ENCODE results near the gene SLC15A4.

SLC15A4 gene

DNA sequence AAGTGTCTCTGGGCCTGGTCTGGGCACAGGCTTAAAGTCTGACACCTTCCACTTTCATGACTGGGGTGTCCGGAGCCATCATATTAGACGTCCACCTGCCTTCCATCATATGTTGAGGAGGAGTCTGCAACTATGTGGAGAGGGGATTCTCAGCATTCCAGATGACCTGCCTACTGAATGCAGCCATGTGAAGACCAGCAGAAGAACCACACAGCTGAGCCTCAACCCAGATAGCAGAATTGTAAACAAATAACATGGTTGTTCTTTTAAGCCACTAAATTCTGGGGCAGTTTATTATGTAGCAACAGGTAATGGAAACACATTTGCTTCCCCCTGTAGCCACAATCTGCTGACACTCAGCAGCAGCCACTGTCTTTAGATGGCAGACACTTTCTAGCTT is 4.0 kb upstream of the SLC15A4 start:
- H3K4me3 ChIP-seq (ENCODE audit: low read depth, low read length), result no peak overlapping the region
- TF ChIP-seq, protein P1, sequence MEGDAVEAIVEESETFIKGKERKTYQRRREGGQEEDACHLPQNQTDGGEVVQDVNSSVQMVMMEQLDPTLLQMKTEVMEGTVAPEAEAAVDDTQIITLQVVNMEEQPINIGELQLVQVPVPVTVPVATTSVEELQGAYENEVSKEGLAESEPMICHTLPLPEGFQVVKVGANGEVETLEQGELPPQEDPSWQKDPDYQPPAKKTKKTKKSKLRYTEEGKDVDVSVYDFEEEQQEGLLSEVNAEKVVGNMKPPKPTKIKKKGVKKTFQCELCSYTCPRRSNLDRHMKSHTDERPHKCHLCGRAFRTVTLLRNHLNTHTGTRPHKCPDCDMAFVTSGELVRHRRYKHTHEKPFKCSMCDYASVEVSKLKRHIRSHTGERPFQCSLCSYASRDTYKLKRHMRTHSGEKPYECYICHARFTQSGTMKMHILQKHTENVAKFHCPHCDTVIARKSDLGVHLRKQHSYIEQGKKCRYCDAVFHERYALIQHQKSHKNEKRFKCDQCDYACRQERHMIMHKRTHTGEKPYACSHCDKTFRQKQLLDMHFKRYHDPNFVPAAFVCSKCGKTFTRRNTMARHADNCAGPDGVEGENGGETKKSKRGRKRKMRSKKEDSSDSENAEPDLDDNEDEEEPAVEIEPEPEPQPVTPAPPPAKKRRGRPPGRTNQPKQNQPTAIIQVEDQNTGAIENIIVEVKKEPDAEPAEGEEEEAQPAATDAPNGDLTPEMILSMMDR (IDR thresholded peaks at IDR 0.05; ENCODE audit: borderline replicate concordance, insufficient read depth, low read depth, low read length), result no peak

- TF ChIP-seq, protein P1 (IDR thresholded peaks at IDR 0.05; ENCODE audit: borderline replicate concordance, insufficient read depth, low read depth, low read length), result no peak
- no peak overlapping the region for H3K4me3 ChIP-seq (ENCODE audit: low read depth, low read length)
Measured at GRCh38 chr12:128825835-128826234, 2.1 kb upstream of the SLC15A4 start.

DNA sequence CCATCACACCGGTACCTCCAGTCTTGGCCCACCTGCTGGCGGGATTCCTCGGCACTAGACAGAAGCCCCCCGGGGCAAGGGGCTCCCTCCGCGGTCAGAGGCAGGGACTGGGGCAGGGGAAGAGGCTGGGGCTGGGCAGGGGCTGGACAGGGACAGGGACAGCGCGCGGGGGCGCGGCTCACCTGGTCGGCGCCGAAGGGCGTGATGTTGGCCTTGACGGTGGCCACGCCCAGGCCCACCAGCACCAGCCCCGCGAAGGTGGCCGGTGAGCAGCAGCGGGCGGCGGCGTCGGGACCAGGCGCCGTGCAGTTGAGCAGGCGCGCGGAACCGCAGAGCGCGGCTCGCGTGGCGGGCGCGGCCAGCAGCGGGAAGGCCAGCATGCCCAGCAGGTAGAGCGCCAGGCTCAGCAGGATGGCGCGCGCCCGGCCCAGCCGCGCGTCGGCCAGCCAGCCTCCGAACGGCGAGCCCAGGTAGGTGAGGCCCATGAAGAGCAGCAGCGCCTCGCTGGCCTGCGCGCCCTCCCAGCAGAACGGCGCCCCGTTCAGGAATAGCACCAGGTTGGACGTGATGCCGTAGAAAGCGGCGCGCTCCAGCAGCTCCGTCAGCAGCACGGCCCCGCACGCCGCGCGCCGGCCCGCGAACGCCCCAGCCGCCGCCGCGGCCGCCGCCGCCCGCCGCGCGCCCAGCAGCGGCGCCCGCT is 392 bp downstream of the SLC15A4 start:
- TF ChIP-seq, protein P1 (IDR thresholded peaks at IDR 0.05; ENCODE audit: borderline replicate concordance, insufficient read depth, low read depth, low read length), result no peak
- peak overlapping the region; percentile 93 for H3K4me3 ChIP-seq (ENCODE audit: low read depth, low read length)

- H3K4me3 ChIP-seq (ENCODE audit: low read depth, low read length), result peak overlapping the region; percentile 93
- TF ChIP-seq, protein P1 (IDR thresholded peaks at IDR 0.05; ENCODE audit: borderline replicate concordance, insufficient read depth, low read depth, low read length), result no peak
Measured at GRCh38 chr12:128820723-128821432, 2.9 kb downstream of the SLC15A4 start.

GRCh38 chr12:128820253-128820652 is 3.5 kb downstream of the SLC15A4 start:
- no peak overlapping the region for H3K4me3 ChIP-seq (ENCODE audit: low read depth, low read length)
- TF ChIP-seq, protein P1 (IDR thresholded peaks at IDR 0.05; ENCODE audit: borderline replicate concordance, insufficient read depth, low read depth, low read length), result no peak

- TF ChIP-seq, protein P1 (IDR thresholded peaks at IDR 0.05; ENCODE audit: borderline replicate concordance, insufficient read depth, low read depth, low read length), result no peak
- no peak overlapping the region for H3K4me3 ChIP-seq (ENCODE audit: low read depth, low read length)
Measured at GRCh38 chr12:128819293-128820144, 4.2 kb downstream of the SLC15A4 start.
